Lower leg skin (tissue), 3 donors: ENCODE data around the gene FLT3.

Experiments
- POLR2A ChIP-seq, 2 donors: fragments of 450-650 bp; IDR thresholded peaks; one replicate each; pipeline ENCODE4 v1.6.1; 2016 to 2017; ENCODE audit warnings: antibody characterized with exemption in 2 of 2, mild to moderate bottlenecking in 1 of 2, moderate library complexity in 1 of 2
- TF ChIP-seq, protein P1 (sequence below), 3 donors: fragments of 450-650 bp; IDR thresholded peaks; one replicate each; pipeline ENCODE4 v1.5.1; 2016; ENCODE audit warnings: antibody characterized with exemption in 3 of 3, mild to moderate bottlenecking in 3 of 3, moderate library complexity in 2 of 3

DNA sequence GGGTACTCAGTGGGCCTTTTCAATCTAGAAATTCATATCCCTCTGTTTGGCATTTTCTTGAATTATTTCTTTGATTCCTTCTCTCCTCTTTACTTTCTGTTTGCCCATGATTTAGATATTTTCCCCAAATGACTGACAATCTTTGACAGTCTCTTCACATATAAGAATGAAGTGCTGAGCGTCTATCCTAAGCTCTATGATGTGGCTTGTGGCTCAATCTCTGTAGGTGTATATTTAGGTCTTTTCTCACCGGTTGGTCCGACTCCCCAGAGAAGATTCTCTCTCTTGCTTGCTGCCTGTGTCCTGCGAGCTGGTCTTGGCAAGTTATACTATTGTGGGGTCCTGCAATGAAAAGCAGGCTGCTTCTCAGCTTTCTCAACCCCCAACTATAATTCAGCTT, 29.0 kb downstream of the FLT3 start:
- TF ChIP-seq, protein P1, sequence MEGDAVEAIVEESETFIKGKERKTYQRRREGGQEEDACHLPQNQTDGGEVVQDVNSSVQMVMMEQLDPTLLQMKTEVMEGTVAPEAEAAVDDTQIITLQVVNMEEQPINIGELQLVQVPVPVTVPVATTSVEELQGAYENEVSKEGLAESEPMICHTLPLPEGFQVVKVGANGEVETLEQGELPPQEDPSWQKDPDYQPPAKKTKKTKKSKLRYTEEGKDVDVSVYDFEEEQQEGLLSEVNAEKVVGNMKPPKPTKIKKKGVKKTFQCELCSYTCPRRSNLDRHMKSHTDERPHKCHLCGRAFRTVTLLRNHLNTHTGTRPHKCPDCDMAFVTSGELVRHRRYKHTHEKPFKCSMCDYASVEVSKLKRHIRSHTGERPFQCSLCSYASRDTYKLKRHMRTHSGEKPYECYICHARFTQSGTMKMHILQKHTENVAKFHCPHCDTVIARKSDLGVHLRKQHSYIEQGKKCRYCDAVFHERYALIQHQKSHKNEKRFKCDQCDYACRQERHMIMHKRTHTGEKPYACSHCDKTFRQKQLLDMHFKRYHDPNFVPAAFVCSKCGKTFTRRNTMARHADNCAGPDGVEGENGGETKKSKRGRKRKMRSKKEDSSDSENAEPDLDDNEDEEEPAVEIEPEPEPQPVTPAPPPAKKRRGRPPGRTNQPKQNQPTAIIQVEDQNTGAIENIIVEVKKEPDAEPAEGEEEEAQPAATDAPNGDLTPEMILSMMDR (IDR thresholded peaks at IDR 0.05) = no peak
- no peak for TF ChIP-seq POLR2A (IDR thresholded peaks at IDR 0.05)
